HG03108 (cell line): ENCODE data around the gene RNF222.
"Not testable (repeated sequence)": the region's sequence is repeated elsewhere in the genome, so short reads cannot be mapped to it uniquely, and the experiment has no call there.

ENCODE experiments used
- ATAC-seq: cut with Tn5 transposase; IDR thresholded peaks from one replicate; pipeline ENCODE4 v1.9.1; 2021; ENCODE audit warnings: moderate library complexity; ENCODE audit not compliant: unreplicated experiment

Gene RNF222

DNA sequence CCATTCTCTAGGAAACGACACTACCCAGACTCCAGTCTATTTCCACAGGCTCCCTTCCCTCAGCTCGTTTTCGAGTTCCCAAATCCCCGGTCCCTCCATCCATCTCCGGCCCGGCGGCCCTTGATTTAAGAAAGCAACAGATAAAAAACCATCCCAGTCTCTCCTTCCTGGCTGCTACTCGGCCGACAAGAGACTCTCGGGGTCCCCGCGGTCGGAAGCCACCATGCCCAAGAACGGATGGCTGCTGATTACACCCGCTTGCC, 14.8 kb downstream of the RNF222 start:
- peak; percentile 7 for ATAC-seq

GRCh38 chr17:8382052-8382879, 15.4 kb downstream of the RNF222 start:
- ATAC-seq, result no peak

- ATAC-seq, result no peak
Observed at GRCh38 chr17:8380049-8380448, 17.6 kb downstream of the RNF222 start.

- not testable (repeated sequence) for ATAC-seq
Observed at GRCh38 chr17:8378117-8378516, 19.5 kb downstream of the RNF222 start.

DNA sequence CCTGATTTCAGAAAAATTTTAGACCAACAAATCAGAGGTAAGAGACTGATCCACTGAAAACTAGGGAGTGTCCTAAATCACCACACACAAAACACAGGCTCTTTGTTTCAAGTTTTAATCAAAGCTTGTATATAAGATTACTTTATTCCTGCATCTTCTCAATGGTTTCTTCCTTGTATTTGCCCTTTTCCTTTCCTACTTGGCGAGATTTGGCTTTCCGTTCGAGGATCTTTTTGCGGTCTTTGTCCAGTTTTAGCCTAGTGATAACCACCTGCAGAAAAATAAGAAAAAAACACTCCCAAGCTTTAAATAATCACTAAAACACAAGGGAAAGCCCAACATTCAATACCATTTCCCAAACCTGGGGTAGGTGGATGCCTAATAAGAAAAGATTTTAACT, 20.2 kb downstream of the RNF222 start:
- ATAC-seq, result no peak

DNA sequence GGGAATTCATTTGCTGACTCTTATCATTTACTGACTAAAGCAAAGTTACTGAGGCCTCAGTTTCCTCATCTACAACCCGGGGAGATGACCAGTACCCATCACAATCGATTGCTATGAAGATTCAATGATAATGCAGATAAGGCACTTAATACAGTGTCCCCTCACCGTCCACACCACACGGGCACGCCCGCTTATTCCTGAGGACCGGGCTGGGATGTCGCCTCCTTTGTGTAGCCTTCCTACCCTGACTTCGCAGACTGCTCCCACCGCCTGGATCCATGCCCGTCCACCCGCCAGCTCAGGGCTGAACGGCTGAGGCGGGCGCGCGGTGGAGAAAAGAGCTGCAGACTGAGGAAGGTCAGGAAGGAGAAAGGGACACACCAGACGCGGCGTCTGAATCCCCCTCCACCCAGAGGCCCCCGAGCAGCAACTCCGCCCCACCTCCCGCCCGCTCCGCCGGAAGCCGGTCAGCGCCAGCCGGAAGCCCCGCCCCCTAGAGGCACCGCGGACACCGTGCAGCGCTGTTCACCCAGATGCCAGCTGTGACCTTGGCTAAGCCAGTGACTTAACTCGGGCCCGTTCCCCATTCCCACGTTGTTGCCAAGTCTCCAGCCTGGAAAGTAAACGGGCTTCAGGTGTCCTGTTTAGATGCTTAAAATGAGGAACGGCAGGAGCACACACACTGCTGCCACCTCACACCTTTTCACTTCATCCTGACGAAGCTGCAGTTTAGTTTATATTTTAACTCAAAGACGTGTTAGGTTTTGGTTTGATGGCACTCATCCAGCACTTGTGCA, 21.2 kb downstream of the RNF222 start, which contains the start of gene KRABD2:
TSS of gene KRABD2 (minus strand) at position 434 of the 797 bp plus-strand sequence.
- peak; percentile 90 for ATAC-seq

DNA sequence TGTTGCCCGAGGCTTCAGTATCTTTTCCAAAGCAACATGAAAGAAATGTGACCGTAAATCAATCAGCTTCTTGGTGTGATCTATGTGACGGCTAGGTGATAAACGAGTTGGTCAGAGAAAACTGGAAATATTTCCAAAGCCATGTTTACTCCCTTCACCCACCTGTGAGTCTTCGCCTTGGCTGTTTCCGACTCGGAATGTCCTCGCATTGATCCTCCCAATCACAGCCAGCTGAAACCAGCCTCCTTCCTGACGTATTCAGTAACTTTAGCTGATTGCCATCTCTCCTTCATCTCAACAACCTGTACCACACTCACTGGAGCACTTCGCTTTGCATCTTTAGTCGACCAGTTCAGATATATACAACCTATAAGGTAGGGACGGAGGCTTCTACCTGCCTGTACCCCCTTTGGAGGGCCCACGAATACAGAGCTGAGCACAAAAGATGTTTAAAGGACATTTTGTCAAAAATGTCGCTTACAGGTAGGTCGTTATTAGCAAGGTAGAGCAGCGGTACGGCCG, 21.8 kb downstream of the RNF222 start:
- no peak for ATAC-seq

- not testable (repeated sequence) for ATAC-seq
Observed at GRCh38 chr17:8373856-8374255, 23.8 kb downstream of the RNF222 start.

GRCh38 chr17:8372422-8372821, 25.2 kb downstream of the RNF222 start:
- ATAC-seq, result no peak

GRCh38 chr17:8371786-8372185, 25.8 kb downstream of the RNF222 start:
- no peak for ATAC-seq

DNA sequence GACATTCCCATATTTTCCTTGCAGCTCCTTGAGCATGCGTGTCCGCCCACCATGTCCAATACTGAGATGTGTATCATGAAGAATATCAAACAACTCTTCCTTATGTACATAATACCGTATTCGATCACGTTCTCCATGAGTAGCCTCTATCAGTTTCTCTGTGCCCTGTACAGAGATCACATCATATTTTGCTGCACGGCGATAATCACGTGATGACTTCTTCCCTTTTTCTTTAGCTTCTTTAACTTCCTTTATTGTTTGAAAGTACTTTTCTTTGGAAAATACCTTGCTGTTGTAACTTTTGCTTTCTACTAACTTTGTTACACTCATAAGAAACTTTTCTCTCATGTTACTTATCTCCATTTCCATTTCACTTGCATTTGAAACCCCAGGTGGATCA, 27.7 kb downstream of the RNF222 start:
- no peak for ATAC-seq

GRCh38 chr17:8368193-8368592, 29.4 kb downstream of the RNF222 start:
- ATAC-seq, result no peak

DNA sequence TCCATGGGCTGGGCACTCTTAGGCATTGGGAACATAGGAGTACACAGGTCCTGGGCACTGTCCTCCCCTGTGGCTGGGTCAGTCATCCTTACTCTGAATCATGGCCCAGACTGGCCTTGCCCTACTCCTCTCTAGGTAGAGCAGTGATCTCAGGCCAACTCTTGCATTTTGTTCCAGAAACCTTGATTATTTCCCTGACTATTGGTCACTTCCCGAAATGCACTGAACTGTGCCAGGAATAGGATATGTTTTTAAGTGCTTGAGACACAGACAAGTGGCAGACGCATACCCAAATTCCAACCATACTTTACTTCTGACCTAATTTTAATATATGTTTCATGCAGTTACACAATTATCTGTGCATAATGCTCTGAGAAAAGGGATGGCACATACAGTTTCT, 31.4 kb downstream of the RNF222 start:
- no peak for ATAC-seq

GRCh38 chr17:8365143-8365542, 32.5 kb downstream of the RNF222 start:
- no peak for ATAC-seq

DNA sequence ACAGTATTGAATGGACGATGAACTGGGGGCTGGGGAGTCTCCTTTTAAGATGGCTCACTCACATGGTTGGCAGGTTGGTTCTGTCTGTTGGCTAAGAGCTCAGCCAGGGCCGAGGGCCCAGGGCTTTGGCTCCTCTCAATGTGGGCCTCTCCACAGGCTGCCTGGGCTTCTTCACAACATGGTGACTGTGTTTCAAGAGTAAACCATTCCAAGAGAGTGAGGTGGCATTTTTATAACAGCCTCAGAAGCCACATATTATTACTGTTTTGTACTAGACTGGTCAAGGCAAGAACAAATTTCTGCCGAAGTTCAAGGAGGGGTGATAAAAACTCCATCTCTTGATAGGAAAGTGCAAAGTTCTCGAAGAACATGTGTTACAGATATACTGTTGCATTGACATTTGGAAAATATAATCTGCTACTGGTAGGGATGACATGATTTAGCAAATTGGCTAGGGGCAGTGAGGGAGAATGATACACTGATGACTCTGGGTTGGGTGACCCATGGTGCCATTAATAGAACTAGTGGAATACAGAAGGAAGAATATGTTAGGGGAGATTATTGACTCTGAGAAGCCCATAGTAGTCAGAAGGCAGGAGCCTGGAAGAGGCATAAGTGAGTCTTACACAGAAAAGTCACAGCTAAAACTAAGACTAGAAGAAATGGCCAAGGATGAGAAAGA, 34.8 kb downstream of the RNF222 start:
- ATAC-seq, result no peak

GRCh38 chr17:8360751-8361150, 36.9 kb downstream of the RNF222 start:
- ATAC-seq, result no peak

DNA sequence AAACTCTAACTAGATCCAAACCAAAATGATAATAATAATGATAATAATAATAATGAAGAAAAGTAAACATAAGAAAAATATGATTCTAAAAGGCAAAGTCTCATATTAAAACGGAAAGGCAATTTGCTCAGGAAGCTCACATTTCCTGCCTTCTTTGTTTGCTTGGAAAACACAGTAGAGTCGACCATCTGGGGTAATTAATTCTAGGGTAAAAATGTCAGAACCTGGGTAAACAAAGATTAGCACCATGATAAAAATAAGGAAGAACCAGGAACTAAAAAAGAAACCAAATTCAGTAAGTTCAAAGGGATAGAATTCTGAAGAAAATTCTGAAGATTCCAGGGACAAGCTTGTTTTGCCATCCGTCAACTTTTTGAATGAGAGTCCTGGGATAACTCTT, 37.4 kb downstream of the RNF222 start:
- no peak for ATAC-seq

DNA sequence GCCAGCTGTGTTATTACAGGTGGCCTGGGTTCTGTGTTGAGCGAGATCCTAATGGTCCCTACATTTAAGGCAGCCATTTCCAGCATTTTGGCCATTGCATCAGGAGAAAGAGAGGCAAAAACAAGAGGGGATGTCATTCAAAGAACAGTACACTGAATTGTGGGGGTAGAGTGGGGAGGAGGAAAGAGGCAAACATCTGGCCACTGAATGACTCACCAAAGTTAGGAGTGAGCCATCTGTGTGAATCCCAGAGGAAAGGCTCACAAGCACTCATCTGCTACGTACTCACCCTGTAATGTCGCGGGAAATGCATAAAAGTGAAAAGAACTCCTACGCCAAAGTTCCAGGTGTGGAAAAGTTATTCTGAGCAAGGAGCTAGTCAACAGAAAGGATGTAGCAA, 37.9 kb downstream of the RNF222 start:
- ATAC-seq, result no peak

DNA sequence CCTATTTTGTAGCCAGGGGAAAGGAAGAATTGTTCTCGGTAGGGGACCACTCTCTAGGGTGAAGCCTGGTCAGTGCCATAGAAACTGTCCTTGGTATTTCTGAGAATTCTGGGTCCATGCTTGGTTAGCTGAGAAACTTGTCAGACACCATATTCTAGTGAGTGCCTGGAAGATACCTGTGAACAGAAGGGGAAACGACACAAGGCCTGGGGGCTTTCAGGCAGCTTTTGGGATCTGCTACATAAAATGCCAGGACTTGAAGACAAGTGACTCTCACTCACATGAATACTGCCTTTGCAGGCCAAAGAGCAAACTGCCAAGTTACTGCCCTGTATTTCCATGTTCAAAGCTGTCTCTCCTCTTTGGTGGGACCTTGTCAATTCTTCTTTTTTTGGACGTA, 39.7 kb downstream of the RNF222 start:
- ATAC-seq, result no peak

DNA sequence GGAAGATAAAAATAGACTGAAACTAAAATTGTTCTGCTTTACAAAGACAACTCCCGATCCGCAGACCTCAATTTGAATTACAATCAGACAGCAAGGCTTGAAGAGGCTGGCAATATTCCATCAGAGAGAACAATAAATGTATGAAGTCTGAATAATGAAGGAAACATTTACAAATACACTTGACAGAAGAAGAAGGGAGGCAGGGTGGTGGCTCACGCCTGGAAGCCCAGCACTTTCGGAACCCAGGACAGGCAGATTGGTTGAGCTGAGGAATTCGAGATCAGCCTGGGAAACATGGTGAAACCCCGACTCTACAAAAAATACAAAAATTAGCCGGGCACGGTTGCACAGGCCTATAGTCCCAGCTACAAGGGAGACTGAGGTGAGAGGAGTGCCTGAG, 43.4 kb downstream of the RNF222 start:
- ATAC-seq, result no peak

DNA sequence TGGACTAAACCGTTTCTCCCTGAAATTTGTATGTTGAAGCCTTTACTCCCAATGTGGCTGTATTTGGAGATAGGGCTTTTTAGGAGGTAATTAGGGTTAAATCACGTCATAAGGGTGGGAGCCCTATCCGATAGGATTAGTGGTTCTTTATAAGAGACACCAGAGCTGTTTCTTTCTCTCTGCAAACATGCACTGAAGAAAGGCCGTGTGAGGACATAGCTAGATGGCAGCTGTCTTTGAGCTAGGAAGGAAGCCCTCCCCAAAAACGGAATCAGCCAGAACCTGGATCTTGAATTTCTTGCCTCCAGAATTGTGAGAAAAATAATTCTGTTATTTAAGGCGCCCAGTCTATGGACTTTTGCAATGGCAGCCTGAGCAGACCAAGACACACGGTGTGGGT, 43.9 kb downstream of the RNF222 start:
- ATAC-seq, result no peak

DNA sequence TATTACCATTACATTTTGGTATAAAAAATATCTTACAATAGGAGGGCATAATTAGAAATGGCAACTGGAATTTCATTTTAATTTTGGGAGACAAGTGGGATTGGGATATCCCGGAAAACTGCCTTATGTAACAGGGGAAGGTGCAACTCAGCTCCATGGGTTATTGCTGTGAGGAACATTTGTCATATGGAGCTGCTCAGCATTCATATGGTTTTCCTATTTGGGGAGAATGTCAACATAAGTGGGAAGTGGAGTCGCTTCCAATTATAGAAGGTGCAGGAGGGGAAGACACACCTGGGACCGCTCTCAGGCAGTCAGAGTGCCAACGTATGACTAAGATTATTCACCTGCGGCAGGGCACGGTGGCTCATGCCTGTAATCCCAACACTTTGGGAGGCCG, 47.3 kb downstream of the RNF222 start:
- ATAC-seq, result no peak
